KG1 (cell line): ENCODE measurements around the gene LARP1.

Experiments used
- DNase-seq: peaks from one replicate; lab custom pipeline; 2025; lab: John Stamatoyannopoulos, UW

LARP1 gene

GRCh38 chr5:154761046-154761736 lies 6.0 kb downstream of the LARP1 start:
- DNase-seq: no peak

DNA sequence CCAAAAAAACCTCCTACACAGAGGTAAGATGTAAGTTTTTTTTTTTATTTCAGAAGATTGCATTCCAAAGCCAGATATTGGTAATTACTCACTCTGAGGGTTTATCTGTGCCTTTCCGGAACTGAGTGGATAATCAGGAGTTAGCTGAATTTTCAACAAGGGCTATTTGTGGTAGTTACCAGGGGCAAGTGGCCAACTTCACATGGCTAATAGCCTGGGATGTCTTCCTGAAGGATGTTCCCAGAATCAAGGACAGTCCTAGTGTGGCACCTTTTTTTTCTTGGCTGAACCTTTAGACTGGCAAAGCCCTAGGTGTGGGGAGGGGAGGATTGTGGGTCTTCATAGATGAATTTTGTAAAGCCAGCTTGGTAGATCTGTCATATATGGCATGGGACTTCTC lies 7.1 kb downstream of the LARP1 start:
- no peak for DNase-seq

- DNase-seq: no peak
Observed at GRCh38 chr5:154762700-154763099, 7.5 kb downstream of the LARP1 start.

DNA sequence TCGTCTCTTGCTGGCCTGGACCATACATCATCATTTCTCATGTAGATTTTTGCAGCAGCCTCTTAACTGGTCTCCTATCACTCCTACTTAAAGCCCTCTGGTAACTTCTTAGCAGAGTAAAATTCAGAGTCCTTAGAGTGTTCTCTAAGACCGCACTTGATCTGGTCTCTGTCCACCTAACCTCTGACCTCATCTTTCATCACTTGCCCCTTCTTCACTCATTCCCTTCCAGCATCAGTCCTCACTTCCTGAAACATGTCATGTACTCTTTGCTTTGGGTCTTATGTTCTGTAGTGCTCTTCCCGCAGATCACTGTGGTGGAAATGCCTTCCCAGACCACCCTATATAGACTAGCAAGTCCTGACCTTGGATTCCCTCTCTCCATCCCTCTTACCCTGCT lies 9.8 kb downstream of the LARP1 start:
- no peak for DNase-seq

- DNase-seq: no peak
Observed at GRCh38 chr5:154765396-154765925, 10.3 kb downstream of the LARP1 start.

- DNase-seq: no peak
Observed at GRCh38 chr5:154766558-154767281, 11.5 kb downstream of the LARP1 start.

DNA sequence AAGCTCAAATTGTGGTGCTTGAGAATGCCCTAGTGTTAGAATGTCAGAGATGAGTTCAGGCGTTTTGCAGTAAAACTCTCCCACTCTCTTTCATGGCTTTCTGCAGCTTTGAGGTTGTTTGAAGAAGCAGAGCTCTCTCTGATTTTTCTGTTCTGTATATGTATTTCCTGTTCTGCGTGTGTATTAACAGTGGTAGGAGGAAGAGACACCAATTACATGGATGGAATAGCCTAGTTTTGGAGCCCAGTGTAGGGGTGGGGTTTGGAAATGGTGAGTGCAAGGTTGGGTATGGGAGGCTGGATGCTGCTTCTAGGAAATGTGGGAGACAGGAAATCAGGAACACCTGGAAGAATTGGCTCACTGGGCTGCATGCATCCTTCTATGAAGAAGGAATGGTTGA lies 12.4 kb downstream of the LARP1 start:
- no peak for DNase-seq

- no peak for DNase-seq
Observed at GRCh38 chr5:154768207-154768606, 13.0 kb downstream of the LARP1 start.

DNA sequence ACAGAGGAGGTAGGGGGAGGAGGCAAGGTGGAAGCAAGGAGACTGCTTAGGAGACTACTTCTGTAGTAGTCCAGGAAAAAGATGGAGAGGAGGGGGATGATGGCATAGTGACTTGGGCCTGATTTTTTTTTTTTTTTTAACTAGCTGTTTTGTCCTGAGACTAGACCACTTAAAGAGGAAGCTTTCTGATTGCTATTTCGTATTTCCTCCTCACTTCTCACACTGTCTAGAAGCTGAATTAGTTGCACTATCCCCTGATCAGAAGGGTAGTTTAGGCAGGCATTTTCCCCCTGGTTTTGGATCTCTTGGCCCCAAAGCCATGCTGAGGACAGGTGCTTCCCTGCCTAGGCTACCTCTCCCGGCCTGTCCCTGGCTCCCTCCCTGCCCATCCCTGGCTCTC lies 14.9 kb downstream of the LARP1 start:
- no peak for DNase-seq

DNA sequence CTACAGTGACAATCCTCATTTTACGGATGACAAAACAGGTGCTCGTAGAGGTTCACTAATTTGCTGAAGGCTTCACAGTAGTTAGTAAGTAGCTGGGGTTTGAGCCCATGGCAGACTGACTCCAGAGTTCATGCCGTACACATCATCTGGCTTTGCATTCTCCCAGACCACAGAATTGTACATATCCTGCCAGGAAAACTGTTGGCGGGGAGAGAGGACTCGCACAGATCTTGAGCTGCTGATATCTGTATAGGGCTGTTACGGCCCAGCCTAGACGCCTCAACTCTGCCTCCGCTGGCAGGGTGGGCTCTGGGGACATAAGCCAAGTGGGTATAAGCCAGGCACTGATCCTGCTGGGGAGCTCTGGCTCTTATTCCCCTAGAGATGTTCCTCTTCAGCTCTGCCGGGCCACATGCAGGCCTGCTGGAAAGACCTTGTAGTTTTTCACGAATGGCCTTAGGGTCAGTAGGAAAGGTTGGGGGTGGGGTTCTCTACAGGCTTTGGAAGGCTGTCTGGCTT lies 16.3 kb downstream of the LARP1 start:
- no peak for DNase-seq

GRCh38 chr5:154773326-154773725 lies 18.1 kb downstream of the LARP1 start:
- DNase-seq: no peak

DNA sequence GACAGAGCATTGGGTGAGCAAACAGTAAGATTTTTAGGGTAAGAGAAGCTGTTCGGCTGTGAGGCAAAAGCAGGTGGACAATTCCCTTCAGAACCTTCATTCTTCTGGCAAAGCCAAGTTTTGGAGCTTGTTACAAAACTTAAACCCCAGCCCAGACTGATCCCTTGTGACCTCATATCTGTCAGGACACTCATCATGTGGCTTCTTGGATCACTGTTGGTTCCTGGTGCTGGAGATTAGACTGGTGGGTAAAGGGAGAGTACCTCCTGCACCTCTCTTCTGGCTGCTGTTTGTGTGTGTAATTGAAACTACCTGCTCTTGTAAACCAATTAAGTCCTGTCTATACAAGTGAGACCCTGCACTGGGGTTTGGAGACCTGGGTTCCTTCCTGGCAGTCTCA lies 21.0 kb downstream of the LARP1 start:
- DNase-seq: no peak

GRCh38 chr5:154778534-154778933 lies 23.4 kb downstream of the LARP1 start:
- DNase-seq: no peak

- DNase-seq: no peak
Observed at GRCh38 chr5:154779105-154779504, 23.9 kb downstream of the LARP1 start.

DNA sequence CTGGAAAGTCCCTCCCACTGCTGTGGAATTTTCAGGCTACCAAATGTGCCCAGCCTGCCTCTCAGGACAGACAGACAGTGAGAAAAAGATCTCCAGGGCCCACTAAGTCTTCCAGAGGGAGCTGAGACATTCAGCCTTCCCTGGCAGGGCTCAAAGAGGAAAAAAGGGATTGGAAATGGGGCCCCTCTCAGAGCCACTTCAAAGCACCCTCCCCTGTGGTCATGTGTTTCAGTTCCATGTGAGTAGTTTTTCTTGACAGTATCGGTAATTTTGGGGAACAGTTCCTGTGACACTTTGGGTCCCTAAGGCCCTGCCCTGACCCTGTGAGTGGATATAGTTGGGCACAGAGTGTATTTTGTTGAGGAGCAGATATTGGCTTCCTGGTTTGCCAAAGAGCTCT lies 25.0 kb downstream of the LARP1 start:
- no peak for DNase-seq

DNA sequence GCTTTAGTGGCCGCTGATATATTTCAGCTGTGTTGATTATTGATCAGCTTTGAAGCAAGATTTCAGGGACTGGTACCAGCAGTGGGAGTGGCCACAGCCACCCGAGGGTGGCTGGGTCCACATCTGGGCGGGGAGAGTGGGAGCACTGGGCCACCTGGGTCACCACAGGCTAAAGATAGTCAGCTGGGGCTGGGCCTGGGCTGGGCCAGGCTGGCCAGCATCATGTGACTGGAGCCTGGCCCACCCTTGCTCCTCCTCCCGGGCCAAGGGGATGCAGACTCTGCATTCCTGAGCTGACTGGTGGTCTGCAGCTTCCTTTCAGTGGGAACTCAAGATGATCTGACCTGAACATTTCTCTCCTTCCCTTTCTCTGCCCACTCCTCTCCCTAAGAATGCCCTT lies 27.1 kb downstream of the LARP1 start:
- no peak for DNase-seq

DNA sequence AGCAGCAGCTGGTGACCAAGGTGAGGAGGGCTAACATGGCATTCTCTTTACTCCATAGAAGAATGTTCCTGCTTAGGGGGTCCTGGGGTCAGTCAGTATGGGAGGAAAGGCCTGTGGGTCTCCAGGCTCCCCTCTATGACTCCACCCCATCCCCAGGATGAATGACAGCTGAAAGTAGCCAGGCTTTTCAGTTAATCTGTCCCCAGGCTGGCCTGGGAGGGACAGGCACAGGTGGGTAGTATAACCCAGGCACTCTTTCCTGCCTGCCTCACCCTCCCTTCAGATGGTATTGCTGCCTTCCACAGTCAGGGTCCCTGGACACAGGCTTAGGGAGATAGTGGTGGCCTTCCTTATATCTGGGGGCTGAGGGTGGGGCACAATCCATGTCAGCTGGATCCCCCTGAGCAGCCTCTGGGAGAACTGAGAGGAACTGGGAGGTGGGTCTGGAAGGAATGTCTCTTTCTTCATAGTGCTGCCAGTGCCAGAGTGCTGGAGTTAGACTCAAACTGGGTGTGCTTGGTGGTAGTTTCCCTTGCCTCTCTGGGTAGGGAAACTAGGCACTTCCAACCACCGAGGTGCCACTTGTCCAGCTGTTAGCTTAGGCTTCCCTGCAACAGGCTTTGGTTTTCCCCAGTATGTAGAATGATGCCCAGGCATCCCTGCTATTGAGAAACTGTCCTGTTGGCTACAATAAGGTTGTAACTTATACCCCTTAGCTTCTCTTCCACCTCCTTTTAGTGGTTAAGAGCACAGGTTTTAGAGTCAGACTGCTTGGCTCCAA lies 27.8 kb downstream of the LARP1 start:
- DNase-seq: no peak

- no peak for DNase-seq
Observed at GRCh38 chr5:154783774-154784460, 28.7 kb downstream of the LARP1 start.

DNA sequence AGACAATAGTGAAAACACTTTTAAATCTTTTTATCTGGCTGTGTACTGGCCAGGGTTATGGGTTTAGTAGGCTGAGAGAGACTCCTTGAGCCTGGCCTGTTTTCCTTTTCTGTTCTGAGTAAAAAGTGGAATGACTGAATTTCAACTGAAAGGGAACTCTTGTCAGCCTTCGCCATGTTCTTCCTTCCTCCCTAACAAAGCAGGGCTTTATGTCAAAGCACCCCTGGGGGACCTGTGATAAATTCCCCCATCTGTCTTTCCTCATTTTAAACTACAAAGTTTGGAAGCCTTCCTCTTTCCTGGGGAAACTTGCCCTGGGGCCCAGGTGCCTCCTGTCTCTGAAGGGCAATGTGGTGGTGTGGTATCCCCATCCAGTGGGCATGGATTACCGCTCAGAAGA lies 29.7 kb downstream of the LARP1 start:
- DNase-seq: no peak

DNA sequence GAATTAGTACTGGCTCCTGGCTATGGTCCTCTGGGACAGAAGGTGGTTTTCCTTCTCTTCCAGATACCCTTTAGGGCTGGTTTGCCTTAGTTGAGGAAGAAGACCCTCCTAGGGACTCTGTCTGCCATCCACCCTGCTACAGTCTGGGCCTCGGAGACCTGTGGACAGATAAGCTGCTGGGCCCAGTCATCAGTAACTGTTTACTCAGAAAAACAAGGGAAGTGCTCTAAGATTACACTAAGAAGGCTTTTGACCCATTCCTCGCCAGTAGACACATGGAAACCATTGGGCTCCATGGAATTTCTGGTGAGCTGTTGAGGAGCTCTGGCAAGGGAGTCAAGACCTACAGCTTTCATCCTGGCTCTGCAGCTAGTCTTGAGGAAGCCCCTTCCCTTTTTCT lies 31.2 kb downstream of the LARP1 start:
- DNase-seq: no peak

GRCh38 chr5:154788212-154788611 lies 33.0 kb downstream of the LARP1 start:
- DNase-seq: no peak

DNA sequence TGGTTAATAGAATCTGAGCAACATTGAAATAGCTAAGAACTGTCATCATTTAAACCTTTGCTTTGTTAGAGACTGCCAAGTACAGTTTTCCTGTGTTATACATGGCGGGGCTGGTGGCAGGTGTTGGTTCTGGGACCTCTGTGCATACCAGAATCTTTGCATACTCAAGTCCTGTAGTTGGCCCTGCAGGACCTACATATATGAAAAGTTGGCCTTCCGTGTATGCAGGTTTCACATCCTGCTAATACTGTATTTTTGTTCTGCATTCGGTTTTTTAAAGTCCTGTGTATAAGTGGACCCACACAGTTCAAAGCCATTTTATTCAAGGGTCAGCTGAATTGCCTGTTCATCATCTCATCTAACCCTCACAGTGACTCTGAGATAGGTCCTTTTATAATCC lies 36.4 kb downstream of the LARP1 start:
- no peak for DNase-seq
